GM18505 (cell line): ENCODE measurements around the gene EXOSC6.
"Not testable (repeated sequence)": the region's sequence is repeated elsewhere in the genome, so short reads cannot be mapped to it uniquely, and the experiment has no call there.

Experiments
- ATAC-seq: cut with Tn5 transposase; IDR thresholded peaks from one replicate; pipeline ENCODE4 v1.9.1; 2021; ENCODE audit not compliant: unreplicated experiment
- POLR2A ChIP-seq: IDR thresholded peaks from 4 replicates; pipeline ENCODE4 v1.6.1; 2011; ENCODE audit warnings: borderline replicate concordance; ENCODE audit not compliant: insufficient read depth, insufficient read length; ENCODE audit errors: extremely low read depth

Gene EXOSC6

GRCh38 chr16:70269471-70269870 lies 17.7 kb upstream of the EXOSC6 start:
- no peak for ATAC-seq
- no peak for TF ChIP-seq POLR2A

- ATAC-seq: not testable (repeated sequence)
Observed at GRCh38 chr16:70267922-70268321, 16.2 kb upstream of the EXOSC6 start.

GRCh38 chr16:70267516-70267915 lies 15.8 kb upstream of the EXOSC6 start:
- no peak for TF ChIP-seq POLR2A
- ATAC-seq: no peak

- not testable (repeated sequence) for ATAC-seq
Observed at GRCh38 chr16:70259903-70260302, 8.2 kb upstream of the EXOSC6 start.

- no peak for TF ChIP-seq POLR2A
- ATAC-seq: no peak
Observed at GRCh38 chr16:70258946-70259345, 7.2 kb upstream of the EXOSC6 start.

GRCh38 chr16:70258065-70258464 lies 6.3 kb upstream of the EXOSC6 start:
- no peak for TF ChIP-seq POLR2A
- no peak for ATAC-seq

- no peak for TF ChIP-seq POLR2A
- ATAC-seq: no peak
Observed at GRCh38 chr16:70257391-70257790, 5.7 kb upstream of the EXOSC6 start.

GRCh38 chr16:70255574-70255973 lies 3.8 kb upstream of the EXOSC6 start:
- ATAC-seq: no peak
- no peak for TF ChIP-seq POLR2A

GRCh38 chr16:70254965-70255286 lies 3.2 kb upstream of the EXOSC6 start:
- no peak for TF ChIP-seq POLR2A
- ATAC-seq: no peak

GRCh38 chr16:70254180-70254964 lies 2.6 kb upstream of the EXOSC6 start:
- no peak for TF ChIP-seq POLR2A
- no peak for ATAC-seq

GRCh38 chr16:70253291-70254106 lies 1.8 kb upstream of the EXOSC6 start:
- ATAC-seq: no peak
- TF ChIP-seq POLR2A: no peak

GRCh38 chr16:70252355-70252988 lies 732 bp upstream of the EXOSC6 start:
- no peak for ATAC-seq
- TF ChIP-seq POLR2A: no peak

GRCh38 chr16:70250748-70251628 lies 752 bp downstream of the EXOSC6 start:
- no peak for TF ChIP-seq POLR2A

GRCh38 chr16:70249697-70250096 lies 2.0 kb downstream of the EXOSC6 start:
- not testable (repeated sequence) for ATAC-seq

More at GRCh38 chr16:70250748-70251628, 752 bp downstream of the EXOSC6 start:
- ATAC-seq: peak; percentile 50

- ATAC-seq: not testable (repeated sequence)
Observed at GRCh38 chr16:70238773-70239172, 13.0 kb downstream of the EXOSC6 start.

GRCh38 chr16:70231831-70232230 lies 19.9 kb downstream of the EXOSC6 start:
- ATAC-seq: not testable (repeated sequence)

GRCh38 chr16:70226024-70226423 lies 25.7 kb downstream of the EXOSC6 start:
- ATAC-seq: not testable (repeated sequence)

- not testable (repeated sequence) for ATAC-seq
Observed at GRCh38 chr16:70225430-70225829, 26.3 kb downstream of the EXOSC6 start.
